ENCODE results near the gene OR9G1. TPM values are rescaled to one million over a fixed set of nuclear protein-coding genes. Genes with fewer than 3 reads are reported as not detected.
"Not testable (repeated sequence)": the region's sequence is repeated elsewhere in the genome, so short reads cannot be mapped to it uniquely, and the experiment has no call there.

OR9G1 gene, protein sequence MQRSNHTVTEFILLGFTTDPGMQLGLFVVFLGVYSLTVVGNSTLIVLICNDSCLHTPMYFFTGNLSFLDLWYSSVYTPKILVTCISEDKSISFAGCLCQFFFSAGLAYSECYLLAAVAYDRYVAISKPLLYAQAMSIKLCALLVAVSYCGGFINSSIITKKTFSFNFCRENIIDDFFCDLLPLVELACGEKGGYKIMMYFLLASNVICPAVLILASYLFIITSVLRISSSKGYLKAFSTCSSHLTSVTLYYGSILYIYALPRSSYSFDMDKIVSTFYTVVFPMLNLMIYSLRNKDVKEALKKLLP
- not detected for total RNA-seq
- long read RNA-seq, result 0 reads

DNA sequence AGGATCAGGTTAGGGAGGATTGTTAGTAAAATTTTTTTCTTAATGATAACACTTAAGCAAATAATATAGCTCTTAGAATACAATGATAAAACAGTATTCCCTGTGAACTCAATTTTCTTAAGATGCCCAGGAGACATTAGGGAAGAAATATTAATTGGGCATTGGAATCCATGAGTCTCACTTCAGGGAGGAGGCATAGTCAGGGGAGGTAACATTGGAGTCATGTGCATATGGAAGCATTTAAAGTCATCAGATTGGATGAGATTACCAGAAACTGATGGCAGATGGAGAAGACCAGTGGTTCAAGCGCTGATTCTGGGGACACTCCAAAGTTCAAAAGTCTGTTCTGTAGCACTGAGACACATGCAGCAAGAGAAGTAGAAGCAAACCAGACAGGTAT is at the start of gene OR9G1:
OR9G1 (plus strand) TSS at position 301 of the 400 bp plus-strand sequence. CDS start 1,293 bp downstream, outside the sequence.
- DNase-seq, result no peak
- intact Hi-C loops (cut with DNase I, micrococcal nuclease), result no loop called here
- no peak for ATAC-seq

DNA sequence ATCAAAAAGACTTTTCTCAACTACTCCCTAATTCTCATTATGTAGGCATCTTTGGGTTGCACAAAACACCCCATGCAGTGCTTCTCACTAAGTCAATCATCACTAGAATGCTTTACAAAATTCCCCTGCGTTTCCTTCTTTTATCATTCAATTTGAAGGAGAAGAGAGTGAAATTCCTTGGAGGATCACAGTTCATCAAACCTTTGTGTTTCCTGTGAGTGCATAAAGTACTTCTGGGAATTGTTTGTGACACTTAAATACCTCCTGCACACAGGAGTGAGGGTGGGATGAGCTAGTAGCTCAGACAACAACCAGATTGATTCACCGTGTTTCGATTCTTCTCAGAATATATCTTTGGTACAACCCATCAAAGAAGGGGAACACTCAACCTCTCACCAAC is 39.1 kb upstream of the OR9G1 start:
- DNase-seq (no peak), ATAC-seq (no peak)
- intact Hi-C loops (cut with DNase I, micrococcal nuclease), result no loop called here

DNA sequence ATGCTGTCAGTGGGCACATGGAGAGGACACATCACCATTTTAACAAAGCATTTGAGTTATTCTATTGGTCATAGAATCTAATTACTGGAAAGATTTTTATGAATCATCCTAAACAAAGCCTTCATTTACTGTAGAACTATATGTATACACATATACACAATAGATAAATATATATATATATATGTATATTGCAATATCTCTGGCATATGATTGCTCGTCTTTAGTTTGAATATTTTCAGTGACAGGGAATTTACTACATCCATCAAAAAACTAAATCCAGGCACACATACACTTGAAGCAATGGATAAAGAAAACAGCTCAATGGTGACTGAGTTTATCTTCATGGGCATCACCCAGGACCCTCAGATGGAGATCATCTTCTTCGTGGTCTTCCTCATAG is 35.5 kb upstream of the OR9G1 start, which contains the start of gene OR5AR1:
OR5AR1 (plus strand) TSS at position 301 of the 400 bp plus-strand sequence; CDS start at position 301, 0 bp downstream.
- DNase-seq (no peak), ATAC-seq (no peak)
- intact Hi-C loops (cut with DNase I, micrococcal nuclease), result no loop called here

DNA sequence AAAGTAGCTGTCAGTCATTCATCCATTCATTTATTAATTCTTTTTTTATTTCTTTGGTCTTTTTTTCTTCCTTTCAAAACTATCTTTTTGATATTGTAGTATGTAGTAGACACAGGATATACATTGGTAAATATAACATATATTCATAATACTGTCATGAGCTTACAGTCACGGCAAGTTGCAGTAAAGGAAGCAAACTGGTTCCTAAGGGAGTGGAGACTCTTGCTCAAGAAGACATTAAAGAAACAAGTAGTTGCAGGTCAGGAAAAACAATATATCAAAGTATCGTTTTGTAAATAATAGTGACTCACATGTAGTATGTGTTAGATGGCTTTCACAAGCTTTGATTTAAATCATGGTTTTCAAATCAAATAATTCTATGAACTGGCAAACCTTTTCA is 27.9 kb upstream of the OR9G1 start:
- no peak for DNase-seq
- intact Hi-C loops (cut with DNase I, micrococcal nuclease), result no loop called here
- no peak for ATAC-seq

DNA sequence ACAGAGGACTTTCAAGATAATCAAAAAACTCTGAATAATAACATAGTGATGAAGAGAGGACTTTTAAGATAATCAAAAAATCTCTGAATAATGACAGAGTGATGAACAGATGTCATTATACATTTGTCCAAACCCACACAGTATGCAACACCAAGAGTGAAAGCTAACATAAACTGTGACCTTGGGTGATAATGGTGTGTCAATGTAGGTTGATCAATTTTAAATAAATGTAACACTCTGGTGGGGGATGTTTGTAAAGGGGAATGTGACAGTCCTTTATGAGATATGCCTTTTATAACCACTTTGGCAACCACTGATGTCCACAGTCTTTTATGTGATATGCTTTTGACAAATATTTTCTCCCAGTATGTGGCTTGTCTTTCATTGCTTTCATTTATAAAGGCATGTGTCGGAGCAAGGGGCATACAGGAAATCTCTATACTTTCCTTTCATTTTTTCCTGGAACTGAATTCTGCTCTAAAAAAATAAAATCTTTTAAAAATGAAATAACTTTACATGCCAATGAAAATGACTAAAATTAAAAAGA is 10.3 kb upstream of the OR9G1 start:
- DNase-seq (no peak), ATAC-seq (no peak)
- intact Hi-C loops (cut with DNase I, micrococcal nuclease), result no loop called here

DNA sequence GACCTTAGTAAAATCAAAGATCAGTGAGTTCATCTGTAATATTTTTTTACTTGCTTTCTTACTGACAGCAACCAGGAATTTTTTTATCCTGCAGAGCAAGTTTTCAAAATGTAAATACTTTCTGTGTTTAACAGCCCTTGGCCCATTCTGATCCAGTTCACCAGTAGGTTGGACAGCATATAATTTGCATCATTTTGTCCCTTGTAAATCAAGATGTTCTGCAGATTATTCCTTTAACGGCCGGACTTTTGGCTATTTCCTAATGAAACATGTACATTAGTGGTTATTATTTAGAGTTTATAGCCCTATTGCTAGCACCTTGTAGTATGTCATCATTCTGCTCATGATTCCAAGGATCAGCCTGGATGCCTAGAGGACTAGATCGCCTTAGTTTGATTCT is 7.7 kb upstream of the OR9G1 start:
- intact Hi-C loops (cut with DNase I, micrococcal nuclease), result not testable (repeated sequence)

DNA sequence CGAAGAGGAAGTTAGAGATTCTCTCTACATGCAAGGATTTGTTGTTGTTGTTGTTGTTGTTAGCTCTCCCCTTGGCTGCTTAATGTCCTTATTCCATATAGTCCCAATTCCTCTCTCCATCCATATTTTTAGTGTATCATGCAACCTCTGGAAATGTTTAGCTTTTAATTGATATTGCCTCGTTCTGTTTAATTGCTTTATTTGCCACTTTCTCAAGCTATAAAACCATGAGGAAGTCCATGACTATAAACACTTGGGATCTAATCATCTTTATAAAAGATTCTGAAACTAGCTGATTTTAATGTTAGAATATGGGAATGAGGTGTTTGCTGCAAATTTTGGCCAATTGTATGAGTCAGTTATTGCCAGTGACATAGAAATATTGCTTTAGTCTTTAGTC is 5.5 kb upstream of the OR9G1 start:
- peak; percentile 92 for ATAC-seq
- intact Hi-C loops (cut with DNase I, micrococcal nuclease), result no loop called here

More for the DNA sequence above, 7.7 kb upstream of the OR9G1 start:
- ATAC-seq, DNase-seq: not testable (repeated sequence)

DNA sequence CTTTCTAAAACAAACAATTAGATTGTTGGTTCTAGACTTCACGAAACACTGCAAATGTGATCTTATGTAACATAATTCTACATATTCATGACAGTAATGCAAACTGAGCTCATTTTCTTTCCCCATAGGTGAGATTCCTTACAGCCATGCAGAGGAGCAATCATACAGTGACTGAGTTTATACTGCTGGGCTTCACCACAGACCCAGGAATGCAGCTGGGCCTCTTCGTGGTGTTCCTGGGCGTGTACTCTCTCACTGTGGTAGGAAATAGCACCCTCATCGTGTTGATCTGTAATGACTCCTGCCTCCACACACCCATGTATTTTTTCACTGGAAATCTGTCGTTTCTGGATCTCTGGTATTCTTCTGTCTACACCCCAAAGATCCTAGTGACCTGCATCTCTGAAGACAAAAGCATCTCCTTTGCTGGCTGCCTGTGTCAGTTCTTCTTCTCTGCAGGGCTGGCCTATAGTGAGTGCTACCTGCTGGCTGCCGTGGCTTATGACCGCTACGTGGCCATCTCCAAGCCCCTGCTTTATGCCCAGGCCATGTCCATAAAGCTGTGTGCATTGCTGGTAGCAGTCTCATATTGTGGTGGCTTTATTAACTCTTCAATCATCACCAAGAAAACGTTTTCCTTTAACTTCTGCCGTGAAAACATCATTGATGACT is 1.5 kb downstream of the OR9G1 start:
- intact Hi-C loops (cut with DNase I, micrococcal nuclease), result no loop called here
- peak; percentile 83 for ATAC-seq
- DNase-seq, result peak in 1 of 2 donors; percentile 9

More for the DNA sequence above, 5.5 kb upstream of the OR9G1 start:
- no peak for DNase-seq

DNA sequence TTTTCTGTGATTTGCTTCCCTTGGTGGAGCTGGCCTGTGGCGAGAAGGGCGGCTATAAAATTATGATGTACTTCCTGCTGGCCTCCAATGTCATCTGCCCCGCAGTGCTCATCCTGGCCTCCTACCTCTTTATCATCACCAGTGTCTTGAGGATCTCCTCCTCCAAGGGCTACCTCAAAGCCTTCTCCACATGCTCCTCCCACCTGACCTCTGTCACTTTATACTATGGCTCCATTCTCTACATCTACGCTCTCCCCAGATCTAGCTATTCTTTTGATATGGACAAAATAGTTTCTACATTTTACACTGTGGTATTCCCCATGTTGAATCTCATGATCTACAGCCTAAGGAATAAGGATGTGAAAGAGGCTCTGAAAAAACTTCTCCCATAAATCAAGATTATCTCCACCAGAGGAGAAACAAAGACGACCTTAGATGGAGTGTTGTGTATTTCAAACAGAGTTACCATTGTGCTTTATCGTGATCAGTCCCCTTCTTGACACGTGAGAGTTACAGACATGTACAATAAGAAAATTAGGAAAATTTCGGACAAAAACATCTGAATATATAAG is 2.1 kb downstream of the OR9G1 start:
- intact Hi-C loops (cut with DNase I, micrococcal nuclease), result no loop called here
- ATAC-seq (no peak), DNase-seq (no peak)

DNA sequence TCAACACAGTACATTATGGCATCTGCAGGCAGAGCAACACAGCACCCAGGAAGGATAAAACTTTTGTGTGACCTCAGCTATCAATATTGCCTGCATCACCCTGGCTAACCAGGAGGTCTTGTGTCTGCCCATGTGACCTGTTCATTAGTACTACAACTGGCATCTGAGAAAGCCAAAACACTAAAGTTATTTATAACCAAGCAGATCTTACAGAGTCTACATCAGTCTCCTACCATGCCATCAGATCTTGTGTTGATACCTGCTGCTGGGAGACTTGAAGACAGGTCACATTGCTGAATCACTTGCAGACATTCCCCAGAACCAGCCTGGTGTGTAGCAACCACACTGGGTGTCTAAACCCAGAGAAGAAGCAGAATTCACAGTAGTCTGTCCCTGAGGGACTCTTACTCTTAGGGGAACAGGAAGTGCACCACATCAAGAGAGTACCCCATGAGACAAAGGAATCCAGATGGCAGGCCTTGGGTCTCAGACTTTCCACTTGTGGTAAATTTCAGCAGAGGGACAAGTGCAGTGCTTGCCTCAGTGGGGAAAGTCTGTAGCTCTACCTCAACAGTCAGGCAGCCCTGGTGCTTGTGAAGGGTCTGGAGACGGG is 7.0 kb downstream of the OR9G1 start:
- DNase-seq, result no peak
- intact Hi-C loops (cut with DNase I, micrococcal nuclease), result no loop called here
- no peak for ATAC-seq

DNA sequence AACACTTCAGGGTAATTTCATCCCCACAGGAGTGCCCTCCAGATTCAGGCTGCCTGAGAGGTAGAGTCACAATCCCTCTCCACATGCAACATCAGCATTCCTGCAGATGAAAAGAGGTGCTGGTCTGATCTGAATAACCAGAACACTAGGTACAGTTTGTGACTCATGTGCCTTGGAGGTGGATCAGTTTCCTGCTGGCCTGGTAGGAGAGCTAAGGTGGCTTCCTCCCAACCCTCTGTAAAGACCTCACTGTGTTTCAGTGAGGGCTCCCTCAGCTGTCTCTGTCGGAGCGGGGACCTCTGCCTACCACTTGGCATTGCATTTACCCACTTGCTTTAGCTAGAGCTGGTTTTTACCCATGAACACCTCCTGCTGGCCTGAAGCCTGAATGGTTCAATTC is 7.6 kb downstream of the OR9G1 start:
- intact Hi-C loops (cut with DNase I, micrococcal nuclease), result no loop called here
- DNase-seq, result no peak
- ATAC-seq, result no peak

DNA sequence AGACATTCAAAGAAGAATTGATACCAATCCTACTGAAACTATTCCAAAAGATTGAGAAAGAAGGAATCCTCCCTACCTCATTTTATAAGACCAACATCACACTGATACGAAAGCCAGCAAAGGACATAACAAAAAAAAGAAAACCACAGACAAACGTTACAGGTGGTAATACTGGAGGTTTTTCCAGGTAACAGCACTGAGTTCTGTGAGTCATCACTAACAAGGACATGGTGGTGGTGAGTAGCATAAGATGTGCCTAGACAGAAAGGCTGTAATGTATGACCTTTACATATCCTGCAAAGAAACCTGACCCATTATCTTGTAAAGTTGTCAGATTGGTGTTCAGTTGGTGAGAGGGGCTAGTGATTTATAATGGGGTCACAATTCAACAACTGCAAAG is 15.3 kb downstream of the OR9G1 start:
- intact Hi-C loops (cut with DNase I, micrococcal nuclease), result no loop called here
- DNase-seq (no peak), ATAC-seq (no peak)

DNA sequence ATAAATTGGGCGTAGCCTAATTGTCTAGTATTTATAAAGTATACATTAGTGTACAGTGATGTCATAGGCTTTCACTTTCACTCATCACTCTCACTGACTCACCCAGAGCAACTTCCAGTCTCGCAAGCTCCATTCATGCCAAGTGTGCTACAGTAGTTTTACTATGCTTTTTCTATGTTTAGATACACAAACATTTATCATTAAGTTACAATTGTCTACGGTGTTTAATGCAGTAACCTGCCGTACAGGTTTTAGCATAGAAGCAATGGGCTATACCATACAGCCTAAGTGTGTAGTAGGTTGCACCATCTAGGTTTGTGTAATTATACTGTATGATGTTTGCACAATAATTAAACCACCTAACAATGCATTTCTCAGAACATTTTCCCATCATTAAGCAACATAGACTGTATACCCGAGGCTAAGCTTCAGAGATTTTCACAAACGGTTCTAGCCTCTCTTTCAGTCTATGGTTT is 17.5 kb downstream of the OR9G1 start:
- peak in 1 of 2 donors; percentile 33 for DNase-seq
- intact Hi-C loops (cut with DNase I, micrococcal nuclease), result no loop called here
- ATAC-seq, result peak; percentile 97

DNA sequence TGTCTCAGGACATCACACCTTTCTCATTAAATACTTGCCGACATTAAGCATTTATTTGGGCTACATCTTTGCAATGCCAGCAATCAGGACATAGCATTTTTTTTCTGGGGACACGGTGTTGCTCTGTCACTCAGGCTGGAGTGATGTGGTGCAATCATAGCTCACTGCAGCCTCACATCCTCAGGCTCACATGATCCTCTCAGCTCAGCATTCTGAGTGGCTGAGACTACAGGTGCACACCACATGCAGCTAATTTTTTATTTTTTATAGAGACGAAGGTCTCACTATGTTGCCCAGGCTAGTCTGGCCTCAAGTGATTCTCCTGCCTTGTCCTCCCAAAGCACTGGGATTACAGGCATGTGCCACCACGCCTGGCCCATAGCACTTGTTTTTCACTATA is 21.6 kb downstream of the OR9G1 start:
- intact Hi-C loops (cut with DNase I, micrococcal nuclease), result no loop called here

DNA sequence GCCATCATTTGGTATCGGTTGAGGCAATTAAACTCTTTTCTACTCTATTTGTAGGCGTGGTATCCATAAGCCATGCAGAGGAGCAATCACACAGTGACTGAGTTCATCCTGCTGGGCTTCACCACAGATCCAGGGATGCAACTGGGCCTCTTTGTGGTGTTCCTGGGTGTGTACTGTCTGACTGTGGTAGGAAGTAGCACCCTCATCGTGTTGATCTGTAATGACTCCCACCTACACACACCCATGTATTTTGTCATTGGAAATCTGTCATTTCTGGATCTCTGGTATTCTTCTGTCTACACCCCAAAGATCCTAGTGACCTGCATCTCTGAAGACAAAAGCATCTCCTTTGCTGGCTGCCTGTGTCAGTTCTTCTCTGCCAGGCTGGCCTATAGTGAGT is 41.2 kb downstream of the OR9G1 start:
- intact Hi-C loops (cut with DNase I, micrococcal nuclease), result no loop called here
- no peak for ATAC-seq
- DNase-seq, result no peak

More for the DNA sequence above, 21.6 kb downstream of the OR9G1 start:
- ATAC-seq (no peak), DNase-seq (no peak)

DNA sequence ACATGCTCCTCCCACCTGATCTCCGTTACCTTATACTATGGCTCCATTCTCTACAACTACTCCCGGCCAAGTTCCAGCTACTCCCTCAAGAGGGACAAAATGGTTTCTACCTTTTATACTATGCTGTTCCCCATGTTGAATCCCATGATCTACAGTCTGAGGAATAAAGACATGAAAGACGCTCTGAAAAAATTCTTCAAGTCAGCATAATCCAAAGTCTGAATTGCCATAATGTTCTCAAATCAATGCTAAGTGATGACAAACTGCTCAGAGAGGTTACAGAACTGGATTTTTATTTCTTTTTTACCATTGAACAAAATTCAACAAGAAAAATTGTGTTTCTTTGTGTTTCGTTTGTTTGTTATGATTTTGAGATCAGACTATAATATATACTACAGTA is 42.0 kb downstream of the OR9G1 start:
- intact Hi-C loops (cut with DNase I, micrococcal nuclease), result no loop called here
- no peak for ATAC-seq
- DNase-seq, result no peak

DNA sequence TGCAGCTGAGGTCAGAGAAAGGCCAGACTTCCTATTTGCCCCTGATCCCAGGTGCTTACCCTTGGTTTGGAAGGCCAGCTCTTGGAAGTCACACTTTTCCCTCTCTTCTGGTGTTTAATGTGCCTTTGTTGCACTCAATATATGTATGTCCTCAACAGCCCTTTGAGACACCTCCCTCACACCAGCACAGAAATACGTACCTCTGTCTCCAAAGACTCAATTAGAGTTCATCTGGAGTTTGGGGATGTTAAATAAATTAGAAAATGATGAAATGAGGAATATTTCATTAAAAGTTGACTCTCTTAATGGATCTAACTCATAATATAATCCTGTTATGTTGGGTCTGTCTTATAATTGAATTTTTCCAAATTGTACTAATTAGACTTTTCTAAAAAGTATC is 49.7 kb downstream of the OR9G1 start, which contains the start of gene OR9G4:
OR9G4 (minus strand) TSS at position 101 of the 400 bp plus-strand sequence. CDS start 4,931 bp downstream, outside the sequence.
- intact Hi-C loops (cut with DNase I, micrococcal nuclease), result no loop called here
- no peak for ATAC-seq

DNA sequence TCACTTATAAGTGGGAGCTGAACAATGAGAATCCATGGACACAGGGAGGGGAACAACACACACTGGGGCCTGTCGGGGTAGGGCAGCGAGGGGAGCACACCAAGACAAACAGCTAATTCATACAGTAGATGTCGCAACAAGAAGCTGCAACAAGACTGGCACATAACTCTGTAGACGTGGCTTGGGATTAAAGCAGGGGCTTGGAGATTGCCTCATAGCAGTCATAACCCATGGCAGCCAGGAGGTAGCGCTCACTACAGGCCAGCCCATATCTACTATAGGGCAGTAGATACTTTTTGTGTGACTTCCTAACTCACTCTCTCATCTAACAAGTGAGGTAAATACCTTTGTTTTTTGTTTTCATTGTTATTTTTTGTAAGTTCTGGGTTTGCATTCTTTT is 51.3 kb downstream of the OR9G1 start:
- intact Hi-C loops (cut with DNase I, micrococcal nuclease), result no loop called here
- DNase-seq (no peak), ATAC-seq (no peak)

More for the DNA sequence above, 49.7 kb downstream of the OR9G1 start, which contains the start of gene OR9G4:
- DNase-seq, result no peak

DNA sequence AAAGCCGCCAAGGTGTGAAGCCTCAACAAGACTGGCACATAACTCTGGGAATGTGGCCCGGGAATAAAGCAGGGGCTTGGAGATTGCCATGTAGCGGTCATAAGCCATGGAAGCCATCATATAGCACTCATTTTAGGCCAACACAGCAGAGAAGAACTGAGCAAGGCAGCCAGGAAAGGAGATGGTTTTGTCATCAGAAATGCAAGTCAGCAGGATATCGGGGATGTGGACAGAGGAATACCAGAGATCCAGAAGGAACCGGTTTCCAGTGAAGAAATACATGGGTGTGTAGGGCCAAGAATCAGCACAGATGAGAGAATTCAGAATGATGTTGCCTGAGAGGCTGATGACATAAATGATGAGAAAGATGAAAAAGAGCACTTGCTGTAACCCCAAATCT is 52.6 kb downstream of the OR9G1 start:
- intact Hi-C loops (cut with DNase I, micrococcal nuclease), result no loop called here
- DNase-seq, result no peak
- no peak for ATAC-seq
